Upper lobe of left lung (tissue), 4 donors: Measurements from ENCODE around the gene KRT7.

Experiments used
- CTCF ChIP-seq, 6 experiments: fragments of 450-650 bp in 4 of 6; fragments of 200-600 bp in 2 of 6; sonication (generic) in 2 of 6; IDR thresholded peaks; one replicate each; pipeline ENCODE4 v1.5.1; 2016 to 2019; ENCODE audit warnings: antibody characterized with exemption in 6 of 6
- POLR2A ChIP-seq, 4 donors: fragments of 450-650 bp; IDR thresholded peaks; one replicate each; pipeline ENCODE4 v1.5.1; 2016 to 2017; ENCODE audit warnings: antibody characterized with exemption in 4 of 4, mild to moderate bottlenecking in 2 of 4

GRCh38 chr12:52260361-52261207 lies 27.5 kb downstream of the KRT7 start:
- TF ChIP-seq CTCF (IDR thresholded peaks at IDR 0.05) (no peak), POLR2A (IDR thresholded peaks at IDR 0.05) (no peak)
